Raji (cell line): ENCODE results near the gene MAPK14.

Experiments used
- POLR2A ChIP-seq: IDR thresholded peaks from 2 replicates; pipeline ENCODE4 v1.6.1; 2011; ENCODE audit warnings: low read depth, low read length, control low read depth; ENCODE audit not compliant: insufficient read depth

MAPK14 gene

DNA sequence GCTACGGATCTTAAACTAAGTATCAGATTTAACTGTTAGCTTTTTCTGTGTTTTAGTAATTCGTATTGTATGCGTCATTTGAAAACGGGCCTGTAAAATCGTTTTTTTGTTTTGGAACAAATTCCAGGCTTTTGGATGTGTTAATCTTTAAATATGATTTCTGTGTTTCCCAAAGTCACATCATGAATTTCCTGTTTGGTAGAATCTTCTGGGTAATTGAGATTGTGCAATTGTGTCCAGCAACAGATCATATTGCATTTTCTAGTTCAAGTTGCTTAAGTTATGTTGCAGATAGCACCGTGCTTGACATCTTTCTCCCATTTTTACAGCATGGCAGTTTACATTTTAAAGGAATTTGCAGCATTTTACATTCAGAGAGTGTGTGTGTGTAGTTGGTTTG is 1.9 kb downstream of the MAPK14 start:
- no peak for TF ChIP-seq POLR2A

DNA sequence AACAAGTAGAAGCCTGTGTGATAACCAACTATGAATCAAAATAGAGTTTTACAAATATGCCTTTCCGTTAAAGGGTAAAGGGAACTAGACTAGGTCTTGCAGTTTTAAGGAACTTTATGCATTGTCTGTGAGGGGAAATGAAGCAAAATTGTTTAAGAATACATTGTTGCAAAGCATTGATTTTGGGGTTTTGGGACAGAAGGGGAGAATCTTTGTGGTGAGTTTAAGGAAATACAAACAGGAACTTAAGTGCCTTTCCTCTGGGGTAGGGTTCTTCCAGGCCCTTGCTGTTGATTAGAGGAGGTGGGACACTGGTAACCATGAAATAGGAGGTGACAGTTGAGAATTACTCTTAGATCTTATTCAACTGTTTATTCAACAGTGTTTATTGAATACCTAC is 4.7 kb downstream of the MAPK14 start:
- no peak for TF ChIP-seq POLR2A

DNA sequence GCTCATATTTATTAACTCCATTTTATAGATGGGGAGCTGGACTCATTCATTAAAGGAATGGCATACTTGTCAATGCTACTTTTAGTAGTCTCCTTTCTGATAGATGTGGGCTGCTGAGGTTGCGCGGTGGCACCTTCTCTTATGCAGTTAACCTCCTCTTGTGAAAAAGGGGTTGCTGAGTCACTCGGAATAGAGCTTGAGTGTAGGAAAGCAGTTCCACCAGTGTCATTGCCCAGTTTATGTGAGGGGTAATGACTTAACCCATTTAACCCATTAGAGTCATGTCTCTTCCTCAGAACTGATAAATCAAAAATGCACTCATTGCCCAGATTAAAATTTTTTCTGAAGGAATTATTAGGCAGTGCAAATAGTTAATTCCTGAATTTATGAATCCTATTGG is 6.3 kb downstream of the MAPK14 start:
- no peak for TF ChIP-seq POLR2A

DNA sequence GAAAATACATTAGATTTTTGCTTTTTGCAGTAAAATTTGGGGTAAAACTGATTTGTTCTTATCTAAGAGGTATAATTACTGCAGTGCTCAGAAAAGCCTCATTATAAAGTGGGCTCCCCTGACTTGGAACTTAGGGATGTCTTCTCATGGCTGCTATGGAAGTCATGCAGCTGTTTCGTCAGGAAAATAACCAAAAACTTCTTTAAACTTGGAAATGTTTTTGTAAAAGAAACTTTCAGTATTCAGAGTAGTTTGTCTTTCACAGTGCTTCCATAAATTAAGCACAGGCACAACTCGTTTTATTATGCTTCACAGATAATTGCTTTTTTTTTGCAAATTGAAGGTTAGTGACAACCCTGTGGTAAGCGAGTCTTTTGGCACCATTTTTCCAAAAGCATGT is 6.8 kb downstream of the MAPK14 start:
- TF ChIP-seq POLR2A: no peak

DNA sequence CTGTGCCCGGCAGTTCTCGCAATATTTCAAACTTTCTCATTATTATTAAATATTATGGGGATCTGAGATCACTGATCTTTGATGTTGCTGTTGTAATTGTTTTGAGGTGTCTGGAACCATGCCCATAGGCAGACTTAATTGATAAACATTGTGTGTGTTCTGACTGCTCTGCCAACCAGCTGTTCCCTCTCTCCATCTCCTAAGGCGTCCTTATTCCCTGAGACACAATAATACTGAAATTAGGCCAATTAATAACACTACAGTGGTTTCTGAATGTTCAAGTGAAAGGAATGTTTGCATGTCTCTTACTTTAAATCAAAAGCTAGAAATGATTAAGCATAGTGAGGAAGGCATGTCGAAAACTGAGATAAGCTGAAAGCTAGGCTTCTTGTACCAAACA is 7.6 kb downstream of the MAPK14 start:
- no peak for TF ChIP-seq POLR2A

DNA sequence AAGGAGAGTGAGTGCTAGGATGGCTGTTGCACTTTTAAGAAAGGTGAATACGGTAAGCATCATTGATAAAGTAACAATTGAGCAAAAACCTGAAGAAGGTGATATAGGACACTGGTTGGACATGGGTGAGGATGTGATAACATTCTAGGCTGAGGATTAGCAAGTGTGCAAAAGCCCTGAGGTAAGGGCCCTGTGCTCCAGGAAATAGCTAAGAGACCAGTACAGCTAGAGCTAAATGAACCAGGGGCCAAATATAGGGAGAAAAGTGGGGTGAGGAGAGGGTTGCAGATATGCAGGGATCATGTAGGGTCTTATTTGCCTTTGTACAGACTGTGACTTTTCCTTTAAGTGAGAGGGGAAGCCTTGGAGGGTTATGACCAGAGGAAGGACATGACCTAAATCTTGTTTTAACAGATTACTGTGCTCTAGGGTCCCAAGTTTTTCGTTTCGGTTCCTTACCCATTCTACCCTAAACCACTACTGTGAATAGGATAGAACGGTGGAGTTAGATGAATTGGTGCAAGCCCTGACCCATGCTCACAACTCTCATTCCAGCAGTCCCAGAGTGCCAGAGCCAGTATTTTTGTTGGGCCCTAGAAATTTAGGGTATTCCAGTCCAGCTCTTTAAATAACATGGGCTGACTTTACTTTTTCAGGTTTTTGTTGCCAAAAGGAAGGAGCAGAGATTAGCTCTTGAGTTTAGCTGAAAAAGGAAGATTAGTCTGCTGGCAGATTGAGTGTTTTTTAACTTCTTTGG is 10.7 kb downstream of the MAPK14 start:
- no peak for TF ChIP-seq POLR2A

DNA sequence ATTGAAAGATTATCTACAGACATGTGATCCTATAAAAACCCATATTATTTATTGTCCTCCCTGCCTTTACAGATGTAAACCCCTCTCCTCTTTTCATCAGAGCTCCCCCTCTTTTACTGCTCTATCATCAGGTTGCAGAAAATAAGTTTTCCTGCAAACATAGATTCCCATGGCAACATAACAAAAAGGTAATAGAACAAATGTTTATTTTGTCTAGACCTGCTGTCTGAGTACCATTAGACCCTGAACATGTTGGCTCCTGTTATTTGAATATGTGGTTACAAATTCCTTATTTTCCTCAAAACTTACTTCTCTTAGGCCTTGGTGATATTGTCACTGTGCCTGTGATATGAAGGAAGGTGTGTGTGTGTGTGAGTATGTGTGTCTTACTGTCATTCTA is 11.5 kb downstream of the MAPK14 start:
- TF ChIP-seq POLR2A: no peak

DNA sequence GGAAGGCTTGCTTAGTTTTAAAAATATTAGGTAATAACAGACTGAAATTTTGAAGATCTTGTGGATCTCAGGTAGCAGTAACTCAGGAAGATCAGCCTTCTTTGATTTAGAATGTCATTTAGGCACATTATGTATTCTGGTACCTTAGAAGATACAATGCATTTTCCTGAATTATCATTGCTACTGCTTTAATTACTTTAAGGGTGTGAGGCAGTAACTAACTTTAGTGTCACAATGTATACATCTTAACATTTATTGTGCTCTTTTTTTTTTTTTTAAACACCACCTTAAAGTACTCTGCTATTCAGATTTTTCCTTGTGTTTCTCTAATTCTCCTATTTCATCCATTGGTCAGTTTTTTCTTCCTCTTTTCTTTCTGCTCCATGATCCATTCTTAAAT is 13.3 kb downstream of the MAPK14 start:
- no peak for TF ChIP-seq POLR2A

DNA sequence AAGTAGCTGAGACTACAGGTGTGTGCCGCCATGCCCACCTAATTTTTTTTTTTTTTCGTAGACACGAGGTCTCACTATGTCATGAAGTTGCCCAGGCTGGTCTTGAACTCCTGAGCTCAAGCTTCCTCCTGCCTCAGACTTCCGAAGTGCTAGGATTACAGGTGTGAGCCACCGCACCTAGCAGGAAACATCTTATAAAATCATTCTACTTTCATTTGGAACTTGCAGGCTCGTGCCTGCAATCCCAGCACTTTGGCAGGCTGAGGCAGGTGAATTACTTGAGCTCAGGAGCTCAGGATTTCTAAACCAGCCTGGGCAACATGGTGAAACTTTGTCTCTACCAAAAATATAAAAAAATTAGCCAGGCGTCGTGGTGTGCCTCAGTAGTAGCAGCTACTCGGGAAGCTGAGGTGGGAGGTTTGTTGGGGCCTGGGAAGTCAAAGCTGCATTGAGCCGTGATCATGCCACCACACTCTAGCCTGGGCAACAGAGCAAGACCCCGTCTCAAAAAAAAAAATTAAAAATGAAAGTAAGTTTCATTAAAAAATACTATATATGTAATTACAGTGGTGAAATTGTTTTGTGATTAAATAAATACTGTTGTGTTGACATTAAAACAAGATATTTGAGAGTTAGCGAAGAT is 15.1 kb downstream of the MAPK14 start:
- TF ChIP-seq POLR2A: no peak

DNA sequence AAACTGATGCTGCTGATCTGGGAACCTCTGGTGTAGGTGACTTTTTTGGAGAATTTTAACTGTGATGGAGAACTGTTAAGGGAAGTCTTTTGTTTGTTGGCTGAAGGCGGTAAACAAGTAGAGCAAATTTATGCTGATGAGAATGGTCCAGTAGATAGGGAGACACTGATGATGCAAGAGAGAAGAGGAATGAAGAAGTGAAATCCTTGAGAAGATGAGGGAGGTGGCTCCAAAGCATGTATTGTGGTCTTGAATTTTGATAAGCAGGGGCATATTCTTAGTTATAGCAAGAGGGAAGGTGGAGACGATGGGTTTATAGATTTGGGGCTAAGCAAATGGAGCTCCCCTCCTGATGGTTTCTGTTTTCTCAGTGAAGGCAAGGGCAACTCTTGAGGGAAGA is 22.0 kb downstream of the MAPK14 start:
- TF ChIP-seq POLR2A: no peak

DNA sequence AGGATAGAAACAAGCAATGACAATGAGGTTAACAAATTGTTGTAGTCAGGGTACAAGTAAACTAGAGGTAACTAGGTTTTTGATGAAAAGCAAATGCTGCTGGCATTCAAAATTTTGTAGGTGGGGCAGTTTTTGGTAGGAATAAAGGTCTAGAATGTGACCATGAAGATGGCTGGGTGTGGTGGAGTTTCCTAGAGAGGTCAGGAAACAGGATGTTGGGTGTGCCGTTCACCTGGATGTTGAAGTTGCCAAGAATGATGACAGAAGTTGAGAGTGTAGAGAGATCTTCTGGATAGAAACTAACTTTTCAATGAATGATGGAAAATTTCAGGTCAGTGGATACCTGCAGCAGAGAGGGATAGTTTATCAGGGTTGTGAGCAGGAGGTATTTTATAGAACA is 22.7 kb downstream of the MAPK14 start:
- TF ChIP-seq POLR2A: no peak

DNA sequence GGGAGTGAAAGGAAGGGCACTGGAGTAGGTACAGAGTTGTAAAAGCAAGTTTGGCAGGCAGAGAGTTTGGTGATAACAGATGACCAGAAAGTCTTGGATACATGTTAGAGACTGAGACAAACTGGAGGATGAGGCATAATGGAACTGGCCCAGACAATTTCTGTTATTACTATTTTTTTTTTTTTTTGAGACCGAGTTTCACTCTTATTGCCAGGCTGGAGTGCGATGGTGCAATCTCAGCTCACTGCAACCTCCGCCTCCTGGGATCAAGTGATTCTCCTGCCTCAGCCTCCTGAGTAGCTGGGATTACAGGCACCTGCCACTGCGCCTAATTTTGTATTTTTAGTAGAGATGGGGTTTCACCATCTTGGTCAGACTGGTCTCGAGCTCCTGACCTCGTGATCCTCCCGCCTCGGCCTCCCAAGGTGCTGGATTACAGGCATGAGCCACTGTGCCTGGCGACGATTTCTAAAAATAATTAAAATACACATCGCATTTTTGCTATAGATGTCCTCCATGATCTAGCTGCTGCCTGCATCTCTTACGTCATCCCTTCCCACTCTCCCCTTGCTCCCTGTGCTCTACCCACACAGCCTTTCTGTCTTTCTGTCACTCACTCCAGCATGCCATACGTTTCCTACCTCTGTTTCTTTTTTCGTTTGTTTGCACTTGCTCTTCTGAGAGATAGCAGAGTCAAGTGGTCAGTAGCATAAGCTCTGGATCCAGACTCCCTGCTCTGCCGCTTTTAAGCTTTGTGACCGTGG is 23.5 kb downstream of the MAPK14 start:
- TF ChIP-seq POLR2A: no peak

DNA sequence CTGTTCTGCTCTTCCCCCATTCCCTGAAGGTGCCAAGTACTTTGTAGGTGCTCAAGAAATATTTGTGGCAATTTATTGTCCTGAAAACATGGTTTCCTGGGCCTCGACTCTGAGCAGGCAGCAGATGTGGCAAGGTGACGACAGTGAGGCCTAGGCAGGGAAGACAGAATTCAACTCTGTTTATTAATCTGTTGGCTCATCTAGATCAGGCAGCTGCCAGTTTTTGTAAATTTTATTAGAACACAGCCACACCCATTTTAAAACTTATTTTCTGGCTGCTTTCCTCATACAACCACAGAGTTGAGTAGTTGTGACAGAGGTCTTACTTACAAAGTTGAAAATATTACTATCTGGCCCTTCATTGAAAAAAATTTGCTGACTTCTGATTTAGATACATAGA is 24.5 kb downstream of the MAPK14 start:
- no peak for TF ChIP-seq POLR2A

DNA sequence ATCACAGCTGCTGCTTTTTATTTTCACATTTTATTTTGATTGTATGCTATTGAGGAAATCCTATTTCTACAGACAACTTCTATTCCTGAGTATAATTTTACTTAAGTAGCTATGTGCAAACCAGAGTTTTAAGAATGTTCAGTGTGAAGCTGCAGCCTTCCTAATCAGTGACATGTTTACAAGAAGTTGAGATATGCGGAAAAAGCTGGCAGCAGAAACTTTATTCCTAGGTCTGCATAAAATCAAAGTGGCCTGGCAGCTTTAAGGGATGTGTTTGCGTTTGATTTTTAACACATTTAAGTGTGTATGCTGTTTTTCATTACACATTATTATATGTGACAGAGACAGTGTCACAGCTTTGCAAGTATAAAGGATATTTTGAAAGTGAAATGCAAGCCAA is 26.3 kb downstream of the MAPK14 start:
- TF ChIP-seq POLR2A: no peak

DNA sequence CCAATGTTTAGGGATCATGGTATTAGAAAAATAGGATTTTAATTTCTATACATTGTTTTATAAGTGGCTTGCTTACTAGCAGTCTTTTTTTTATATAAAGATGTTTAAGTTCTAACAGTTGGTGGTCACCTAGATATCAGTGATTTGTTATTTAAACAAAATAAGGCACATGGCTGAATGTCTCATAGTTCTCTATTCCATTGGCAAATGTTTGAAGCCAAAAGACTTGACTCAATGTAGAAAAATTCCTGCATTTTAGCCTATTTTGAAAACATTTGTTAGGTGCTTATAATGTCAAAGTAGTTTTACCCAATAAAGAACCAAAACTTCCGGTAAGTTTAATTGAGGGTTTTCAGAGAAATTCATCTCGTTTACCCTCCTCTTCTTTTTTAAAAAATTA is 26.8 kb downstream of the MAPK14 start:
- no peak for TF ChIP-seq POLR2A

DNA sequence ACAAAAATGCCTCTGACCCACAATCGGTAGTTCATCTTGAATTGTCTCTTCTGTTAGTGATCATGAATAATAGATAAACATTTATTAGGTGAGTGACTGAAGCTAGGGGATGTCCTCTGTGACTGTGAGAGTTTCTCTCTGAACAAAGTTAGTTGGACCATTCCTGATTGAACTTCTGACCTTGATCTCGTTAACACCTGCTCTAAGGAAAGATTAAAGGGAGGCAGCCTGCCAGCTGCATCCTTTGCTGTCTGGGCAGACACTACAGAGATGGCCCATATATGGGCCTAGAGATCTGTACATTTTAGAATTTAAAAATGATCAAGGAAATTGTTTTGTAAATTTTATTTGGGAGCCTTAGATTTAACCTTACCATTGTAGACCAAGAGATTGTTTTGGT is 27.3 kb downstream of the MAPK14 start:
- no peak for TF ChIP-seq POLR2A
